ENCODE measurements around the gene FBXO4. TPM values are rescaled to one million over a fixed set of nuclear protein-coding genes. Genes with fewer than 3 reads are reported as not detected.
"Not testable (repeated sequence)": the region's sequence is repeated elsewhere in the genome, so short reads cannot be mapped to it uniquely, and the experiment has no call there.

FBXO4 gene
- total RNA-seq, 4 donors from 2014 or later = 7.6 to 16.5 (median 7.9) TPM

- no peaks in the 10 kb centered on the region for H3K27me3 ChIP-seq
- no peaks in the 10 kb centered on the region for H3K9me3 ChIP-seq
- TF ChIP-seq POLR2A (IDR thresholded peaks at IDR 0.05) = no peak
- no peak for TF ChIP-seq CTCF (IDR thresholded peaks at IDR 0.05)
- no peak overlapping the region for H3K27ac ChIP-seq
- H3K36me3 ChIP-seq = no peaks in the 10 kb centered on the region
- DNase-seq = no peak
- H3K4me3 ChIP-seq = no peak overlapping the region
- no peaks in the 10 kb centered on the region for H3K4me1 ChIP-seq
Observed at GRCh38 chr5:41973887-41974286, 48.8 kb downstream of the FBXO4 start.

- H3K27me3 ChIP-seq = no peaks in the 10 kb centered on the region
- no peak overlapping the region for H3K4me3 ChIP-seq
- no peaks in the 10 kb centered on the region for H3K36me3 ChIP-seq
- TF ChIP-seq POLR2A (IDR thresholded peaks at IDR 0.05) = no peak
- no peak for TF ChIP-seq CTCF (IDR thresholded peaks at IDR 0.05)
- no peaks in the 10 kb centered on the region for H3K4me1 ChIP-seq
- DNase-seq = no peak
- H3K27ac ChIP-seq = no peak overlapping the region
- no peaks in the 10 kb centered on the region for H3K9me3 ChIP-seq
Observed at GRCh38 chr5:41978676-41979075, 53.6 kb downstream of the FBXO4 start.

- TF ChIP-seq CTCF (IDR thresholded peaks at IDR 0.05) (no peak), POLR2A (IDR thresholded peaks at IDR 0.05) (no peak)
- no peaks in the 10 kb centered on the region for H3K36me3 ChIP-seq
- no peak for DNase-seq
- no peaks in the 10 kb centered on the region for H3K27me3 ChIP-seq
- no peaks in the 10 kb centered on the region for H3K4me1 ChIP-seq
- H3K4me3 ChIP-seq = no peak overlapping the region
- no peaks in the 10 kb centered on the region for H3K9me3 ChIP-seq
- no peak overlapping the region for H3K27ac ChIP-seq
Observed at GRCh38 chr5:41980396-41980795, 55.3 kb downstream of the FBXO4 start.

- TF ChIP-seq CTCF (IDR thresholded peaks at IDR 0.05) (no peak), POLR2A (IDR thresholded peaks at IDR 0.05) (no peak)
- no peaks in the 10 kb centered on the region for H3K4me1 ChIP-seq
- no peaks in the 10 kb centered on the region for H3K36me3 ChIP-seq
- H3K4me3 ChIP-seq = no peak overlapping the region
- no peak overlapping the region for H3K27ac ChIP-seq
- no peaks in the 10 kb centered on the region for H3K9me3 ChIP-seq
- no peak for DNase-seq
- no peaks in the 10 kb centered on the region for H3K27me3 ChIP-seq
Observed at GRCh38 chr5:41980870-41981269, 55.8 kb downstream of the FBXO4 start.

GRCh38 chr5:41982858-41983257 is 57.8 kb downstream of the FBXO4 start:
- H3K36me3 ChIP-seq, DNase-seq, H3K27ac ChIP-seq, H3K4me3 ChIP-seq, H3K27me3 ChIP-seq, H3K9me3 ChIP-seq, H3K4me1 ChIP-seq: not testable (repeated sequence)

GRCh38 chr5:41983284-41983683 is 58.2 kb downstream of the FBXO4 start:
- H3K27me3 ChIP-seq = no peaks in the 10 kb centered on the region
- no peak overlapping the region for H3K4me3 ChIP-seq
- DNase-seq = no peak
- no peaks in the 10 kb centered on the region for H3K9me3 ChIP-seq
- no peaks in the 10 kb centered on the region for H3K4me1 ChIP-seq
- no peak overlapping the region for H3K27ac ChIP-seq
- TF ChIP-seq CTCF (IDR thresholded peaks at IDR 0.05) = no peak
- no peak for TF ChIP-seq POLR2A (IDR thresholded peaks at IDR 0.05)
- no peaks in the 10 kb centered on the region for H3K36me3 ChIP-seq
